Left renal cortex interstitium (tissue), 4 donors: ENCODE results near the gene NDRG3. TPM values are rescaled to one million over a fixed set of nuclear protein-coding genes. Genes with fewer than 3 reads are reported as not detected.
"Not testable (repeated sequence)": the region's sequence is repeated elsewhere in the genome, so short reads cannot be mapped to it uniquely, and the experiment has no call there.

Source experiments
- DNase-seq, 4 donors: peaks; one replicate each; pipeline ENCODE4 v3.0.0-alpha.2; 2013; ENCODE audit warnings: low read depth in 4 of 4, low spot score in 2 of 4, missing footprints in 1 of 4
- polyA plus RNA-seq, 4 donors: library from polyadenylated mRNA; unstranded; fragments of 120-200 nt; gene quantifications; one replicate each; pipeline ENCODE4 v1.2.1, GENCODE V29; 2013; ENCODE audit not compliant: insufficient read length in 4 of 4

NDRG3 gene
- polyA plus RNA-seq, 4 donors: 30.1 to 34.5 (median 32.8) TPM

DNA sequence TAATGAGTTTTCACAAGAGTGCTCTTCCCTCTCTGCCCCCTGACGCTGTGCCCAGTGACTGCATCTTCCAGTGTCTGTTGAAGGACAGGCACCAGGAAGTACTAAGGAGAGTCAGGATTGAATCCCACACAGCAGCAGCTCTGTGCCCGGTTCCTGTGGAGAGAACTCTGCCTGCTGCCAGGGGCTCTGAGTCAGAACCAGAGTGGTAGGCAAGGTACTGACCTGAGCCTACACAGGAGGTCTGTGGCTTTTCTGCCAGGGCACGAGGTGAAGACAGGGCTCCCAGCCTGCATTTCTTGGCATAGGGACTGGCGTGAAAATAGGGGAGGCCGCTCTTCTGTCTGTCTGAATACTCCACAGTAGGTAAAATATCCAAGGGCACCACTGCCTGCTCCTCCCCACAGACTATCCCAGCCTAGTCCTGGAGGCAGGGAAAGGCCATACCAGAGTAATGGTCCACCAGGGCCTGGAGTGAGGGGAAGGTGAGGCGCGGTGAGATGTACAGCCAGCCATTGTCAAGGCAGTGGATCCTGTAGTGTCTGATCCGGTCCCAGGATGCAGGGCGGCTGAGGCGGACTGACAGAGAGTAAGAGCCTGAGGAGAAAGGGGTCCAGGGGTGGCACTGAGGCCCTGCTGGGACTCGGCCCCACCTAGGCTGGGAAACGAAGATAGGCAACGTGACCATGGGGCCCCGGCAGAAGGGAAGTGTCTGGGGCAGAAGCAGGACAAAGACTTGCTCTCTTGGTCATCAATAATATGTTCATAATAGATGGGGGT lies 130.9 kb downstream of the NDRG3 start:
- no peak for DNase-seq

DNA sequence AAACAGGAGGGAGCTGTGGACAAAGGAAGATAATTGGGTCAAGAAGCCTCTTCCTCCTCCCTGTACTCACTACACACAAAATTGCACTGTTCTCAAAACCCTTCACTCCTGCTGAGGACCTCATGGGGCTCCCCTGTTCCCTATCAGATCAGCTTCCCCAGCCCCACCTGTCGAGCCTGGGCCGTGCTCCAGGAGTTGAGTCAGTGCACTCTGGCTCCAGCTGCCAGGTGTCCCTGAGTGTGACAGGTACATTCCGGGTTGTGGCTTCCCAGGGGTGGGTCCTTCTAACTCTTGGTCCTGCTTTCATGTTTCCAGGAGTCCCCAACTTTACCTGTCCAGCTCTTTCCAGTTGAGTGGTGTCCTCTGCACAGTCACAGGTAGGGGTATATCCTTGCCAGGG lies 131.9 kb downstream of the NDRG3 start:
- DNase-seq: no peak

DNA sequence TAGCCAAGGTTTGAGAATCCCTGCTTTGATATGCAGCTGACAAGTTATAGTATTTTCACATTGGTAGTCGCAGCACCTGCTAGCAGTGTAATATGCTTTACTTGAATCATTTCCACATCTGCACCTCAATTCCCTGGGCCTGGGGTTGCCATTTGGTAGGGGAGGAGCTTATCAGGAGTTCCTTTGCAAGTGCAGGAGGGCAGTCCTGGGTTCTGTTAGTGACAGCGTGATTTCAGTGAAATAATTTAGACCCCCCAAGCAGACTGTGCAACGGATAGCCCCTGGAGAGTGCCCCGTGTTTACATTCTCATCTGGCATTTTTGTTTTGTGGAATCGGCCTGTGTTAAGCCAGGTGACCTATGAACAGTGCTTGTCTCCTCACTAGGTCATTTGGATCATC lies 134.3 kb downstream of the NDRG3 start:
- no peak for DNase-seq

GRCh38 chr20:36608388-36608728 lies 137.5 kb downstream of the NDRG3 start:
- DNase-seq: not testable (repeated sequence)

DNA sequence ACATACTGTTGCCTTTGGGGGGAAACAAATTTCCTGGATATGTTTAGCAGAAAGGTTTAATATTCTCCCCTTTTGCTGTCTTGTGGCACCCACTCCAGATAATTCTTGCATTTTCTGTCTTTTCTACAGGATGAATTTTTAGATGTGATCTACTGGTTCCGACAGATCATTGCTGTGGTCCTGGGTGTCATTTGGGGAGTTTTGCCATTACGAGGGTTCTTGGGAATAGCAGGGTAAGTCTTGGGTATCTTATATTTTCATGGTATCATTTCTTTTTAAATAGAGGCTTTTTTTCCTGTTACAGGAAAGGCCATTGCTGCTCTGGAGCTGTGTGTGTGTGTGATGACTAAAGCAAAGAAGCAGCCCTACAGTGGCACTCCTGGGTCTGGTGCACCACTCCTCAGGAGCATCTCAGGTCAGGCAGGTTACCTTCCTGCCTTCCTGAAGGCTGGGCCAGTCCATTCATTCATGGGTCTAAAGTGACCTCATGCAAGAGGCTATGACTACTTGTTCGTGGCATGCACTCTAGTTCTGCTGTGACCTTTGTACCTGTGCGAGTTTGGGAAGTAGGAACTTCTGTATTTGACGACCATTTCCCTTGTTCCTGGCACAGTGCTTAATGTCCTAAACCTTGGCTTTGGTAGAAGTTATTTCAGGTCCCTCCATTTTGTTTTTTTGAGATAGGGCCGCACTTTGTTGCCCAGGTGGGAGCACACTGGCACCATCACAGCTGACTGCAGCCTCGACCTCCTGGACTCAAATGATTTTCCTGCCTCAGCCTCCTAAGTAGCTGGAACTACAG lies 138.1 kb downstream of the NDRG3 start:
- no peak for DNase-seq

DNA sequence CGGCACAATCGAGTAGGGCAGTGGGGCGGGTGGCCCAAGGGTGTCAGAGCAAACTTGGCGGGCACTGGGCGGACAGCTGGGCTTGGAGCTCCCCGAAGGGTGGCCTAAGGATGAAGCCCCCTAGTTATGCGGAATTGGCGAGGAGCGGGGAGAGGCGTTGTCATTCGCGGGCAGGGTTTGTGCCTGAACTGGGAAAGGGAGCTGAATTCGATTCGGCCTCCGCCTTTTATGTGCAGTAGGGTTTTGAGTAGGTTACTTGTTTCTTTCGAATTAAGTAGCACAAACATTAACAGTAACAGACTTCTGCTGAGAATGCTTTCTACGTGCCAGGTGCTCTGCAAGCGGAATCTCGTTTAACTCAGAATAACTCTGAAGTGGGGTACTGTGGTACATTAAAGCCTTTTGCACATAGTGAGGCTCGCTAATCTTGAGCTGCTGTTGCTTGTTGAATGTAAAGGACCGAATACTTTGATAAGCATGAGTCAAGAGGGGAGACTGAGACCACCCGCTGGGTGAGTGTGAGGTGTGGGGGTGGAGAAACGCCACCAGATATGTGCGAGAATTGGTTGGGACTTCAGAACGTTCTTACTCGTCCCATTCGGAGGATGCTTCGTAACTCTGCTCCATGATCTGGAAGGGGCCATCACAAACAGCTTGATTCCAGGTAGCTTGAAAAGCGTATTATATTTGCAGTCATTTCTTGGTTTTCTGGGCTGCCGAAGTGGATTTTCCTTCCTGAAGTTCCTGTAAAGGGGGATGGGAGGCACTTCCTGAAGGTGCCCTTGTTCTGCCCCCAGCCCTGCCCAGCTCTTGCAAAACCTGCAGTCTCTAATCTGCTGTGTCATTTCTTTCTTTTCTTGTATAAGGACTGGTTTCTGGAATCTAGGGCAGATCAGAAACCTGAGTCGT lies 139.5 kb downstream of the NDRG3 start:
- DNase-seq: no peak

- peak; percentile 96 to 100 (median 98) for DNase-seq
Observed at GRCh38 chr20:36605399-36606157, 140.3 kb downstream of the NDRG3 start, which contains the start of gene RAB5IF. TSS of gene RAB5IF (plus strand) at chr20:36605779. CDS start at chr20:36605952, 173 bp downstream.

- DNase-seq: no peak
Observed at GRCh38 chr20:36604952-36605398, 140.9 kb downstream of the NDRG3 start.

Other genes starting within 250 kb of the NDRG3 start
- gene MYL9, start 204.6 kb downstream of the NDRG3 start, polyA plus RNA-seq: 100 to 1,000 TPM; 216 to 331 (median 230) TPM
- 10 to 100 TPM; 55.1 to 66.1 (median 59.5) TPM for gene TGIF2, start 172.5 kb downstream of the NDRG3 start, polyA plus RNA-seq
- gene RAB5IF, start 140.3 kb downstream of the NDRG3 start, polyA plus RNA-seq: 10 to 100 TPM; 56.5 to 77.5 (median 71.0) TPM
- under 1 TPM; 0.33 to 0.47 (median 0.40) TPM for gene SLA2, start 99.9 kb downstream of the NDRG3 start, polyA plus RNA-seq
- gene DSN1, start 27.7 kb upstream of the NDRG3 start, polyA plus RNA-seq: 10 to 100 TPM; 16.6 to 22.4 (median 18.1) TPM
- gene TLDC2, start 130.0 kb upstream of the NDRG3 start, polyA plus RNA-seq: 1 to 10 TPM; 2.6 to 5.5 (median 3.2) TPM
- gene SAMHD1, start 205.6 kb upstream of the NDRG3 start, polyA plus RNA-seq: 10 to 100 TPM; 21.4 to 28.3 (median 23.1) TPM